Measurements from ENCODE around the gene NME7.
"Not testable (repeated sequence)": the region's sequence is repeated elsewhere in the genome, so short reads cannot be mapped to it uniquely, and the experiment has no call there.

Gene NME7

GRCh38 chr1:169367686-169368405, at the start of gene NME7, which contains the start of gene BLZF1:
Gene NME7 (minus strand): TSS chr1:169367797. CDS start chr1:169367710, 87 bp downstream.
Gene BLZF1 (plus strand): TSS chr1:169368195. CDS start chr1:169369523, 1,328 bp downstream.
- peak; percentile 90 for DNase-seq (ENCODE audit: low read depth, low spot score)

- no peak for DNase-seq (ENCODE audit: low read depth, low spot score)
Measured at GRCh38 chr1:169414952-169415351, 47.4 kb upstream of the NME7 start.

- not testable (repeated sequence) for DNase-seq (ENCODE audit: low read depth, low spot score)
Measured at GRCh38 chr1:169408340-169408739, 40.7 kb upstream of the NME7 start.

- not testable (repeated sequence) for DNase-seq (ENCODE audit: low read depth, low spot score)
Measured at GRCh38 chr1:169402578-169402977, 35.0 kb upstream of the NME7 start.

- DNase-seq (ENCODE audit: low read depth, low spot score) = no peak
Measured at GRCh38 chr1:169395955-169396354, 28.4 kb upstream of the NME7 start.

- no peak for DNase-seq (ENCODE audit: low read depth, low spot score)
Measured at GRCh38 chr1:169392406-169392805, 24.8 kb upstream of the NME7 start.

- DNase-seq (ENCODE audit: low read depth, low spot score) = no peak
Measured at GRCh38 chr1:169390303-169390702, 22.7 kb upstream of the NME7 start.

GRCh38 chr1:169387399-169387798, 19.8 kb upstream of the NME7 start:
- no peak for DNase-seq (ENCODE audit: low read depth, low spot score)

- no peak for DNase-seq (ENCODE audit: low read depth, low spot score)
Measured at GRCh38 chr1:169383449-169383848, 15.9 kb upstream of the NME7 start.

GRCh38 chr1:169381162-169381561, 13.6 kb upstream of the NME7 start:
- no peak for DNase-seq (ENCODE audit: low read depth, low spot score)

- no peak for DNase-seq (ENCODE audit: low read depth, low spot score)
Measured at GRCh38 chr1:169371404-169371803, 3.8 kb upstream of the NME7 start.

GRCh38 chr1:169368406-169368769, 791 bp upstream of the NME7 start:
- no peak for DNase-seq (ENCODE audit: low read depth, low spot score)

- DNase-seq (ENCODE audit: low read depth, low spot score) = no peak
Measured at GRCh38 chr1:169367096-169367685, 406 bp downstream of the NME7 start.

GRCh38 chr1:169364948-169365347, 2.6 kb downstream of the NME7 start:
- DNase-seq (ENCODE audit: low read depth, low spot score) = no peak

- DNase-seq (ENCODE audit: low read depth, low spot score) = no peak
Measured at GRCh38 chr1:169363046-169363730, 4.4 kb downstream of the NME7 start.

- DNase-seq (ENCODE audit: low read depth, low spot score) = no peak
Measured at GRCh38 chr1:169361281-169361680, 6.3 kb downstream of the NME7 start.

GRCh38 chr1:169360415-169360814, 7.2 kb downstream of the NME7 start:
- DNase-seq (ENCODE audit: low read depth, low spot score) = no peak

GRCh38 chr1:169348383-169349036, 19.1 kb downstream of the NME7 start:
- DNase-seq (ENCODE audit: low read depth, low spot score) = no peak

GRCh38 chr1:169347688-169348382, 19.8 kb downstream of the NME7 start:
- no peak for DNase-seq (ENCODE audit: low read depth, low spot score)

GRCh38 chr1:169346036-169346589, 21.5 kb downstream of the NME7 start:
- no peak for DNase-seq (ENCODE audit: low read depth, low spot score)

- no peak for DNase-seq (ENCODE audit: low read depth, low spot score)
Measured at GRCh38 chr1:169345511-169345910, 22.1 kb downstream of the NME7 start.
